Measurements from ENCODE around the gene ITGA11.
A peak's percentile ranks its signal among the peaks of the same experiment; 100 is the strongest.

Gene ITGA11

DNA sequence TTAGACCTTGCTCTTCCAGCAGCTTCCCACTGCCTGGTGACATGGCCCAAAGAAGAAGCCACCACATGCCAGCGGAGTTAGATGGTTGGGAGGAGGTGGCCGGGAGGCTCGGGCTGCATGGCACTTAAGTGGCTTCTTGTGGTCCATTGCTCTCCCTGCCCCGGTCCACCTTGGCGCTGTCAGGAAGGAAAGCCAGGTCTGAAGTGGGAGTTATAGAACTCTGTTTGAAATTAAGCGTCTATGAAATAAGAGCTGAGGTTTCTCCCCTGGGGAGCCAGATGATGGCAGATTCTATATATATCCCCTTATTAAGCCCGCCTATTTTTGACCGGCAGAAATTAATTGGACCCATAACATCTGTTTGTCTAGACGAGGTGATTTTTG lies 61.2 kb downstream of the ITGA11 start:
- DNase-seq = peak; percentile 8

DNA sequence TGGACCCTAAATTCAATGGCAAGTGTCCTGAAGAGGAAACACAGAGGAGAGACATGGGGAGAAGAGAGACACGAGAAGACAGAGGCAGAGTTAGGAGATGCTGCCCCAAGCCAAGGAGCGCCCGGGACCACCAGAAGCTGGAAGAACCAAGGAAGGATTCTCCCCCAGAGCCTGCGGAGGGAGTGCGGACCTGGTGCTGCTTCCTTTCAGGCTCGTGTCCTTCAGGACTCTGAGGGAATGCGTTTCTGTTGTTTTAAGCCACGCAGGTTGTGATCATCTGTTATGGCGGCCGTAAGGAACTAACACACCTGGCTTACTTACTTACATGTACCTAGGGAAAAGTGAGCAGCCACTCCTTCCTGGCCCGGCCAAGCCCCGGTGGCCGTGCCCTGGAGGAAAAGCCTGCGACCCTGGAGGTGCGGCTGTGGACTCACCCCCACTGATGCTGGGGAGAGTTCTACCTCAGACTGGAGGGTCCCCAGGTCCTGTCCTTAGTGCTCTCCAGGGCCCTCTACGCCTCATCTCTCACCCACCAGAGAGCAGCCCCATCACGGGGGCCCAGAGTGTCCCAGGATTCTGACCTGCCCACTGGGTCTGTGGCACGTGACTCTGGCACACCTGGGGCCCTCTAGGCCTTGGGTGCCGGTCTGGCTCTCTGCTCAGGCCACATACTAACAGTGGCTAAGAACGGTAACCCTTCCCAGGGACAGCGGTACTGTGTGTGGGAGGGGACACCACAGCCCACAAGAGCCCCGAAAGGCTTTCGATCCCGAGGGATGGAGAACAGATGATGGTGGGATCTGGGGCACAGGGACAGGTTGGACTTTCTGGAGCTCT lies 61.8 kb downstream of the ITGA11 start:
- DNase-seq = no peak

GRCh38 chr15:68368731-68369435 lies 63.1 kb downstream of the ITGA11 start:
- no peak for DNase-seq

DNA sequence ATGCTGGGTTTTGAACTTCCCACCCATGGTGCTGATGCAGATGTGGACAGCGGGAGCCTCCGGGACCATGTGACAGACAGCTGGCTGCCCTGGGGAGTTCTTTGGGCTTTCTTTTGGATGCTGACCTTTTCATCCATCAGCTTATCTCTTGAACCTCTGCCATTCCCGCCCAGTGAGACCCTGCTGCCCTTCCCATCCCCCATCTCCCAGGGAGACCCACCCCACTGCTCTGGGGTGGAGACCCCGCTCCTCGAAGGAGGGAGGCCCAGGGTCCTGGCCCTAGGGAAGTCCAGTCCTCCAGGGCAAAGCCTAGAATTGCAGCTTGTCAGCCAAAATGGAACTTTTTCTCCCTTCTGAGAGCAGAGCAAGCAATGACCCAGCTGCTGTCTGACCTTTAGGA lies 64.0 kb downstream of the ITGA11 start:
- DNase-seq = no peak

DNA sequence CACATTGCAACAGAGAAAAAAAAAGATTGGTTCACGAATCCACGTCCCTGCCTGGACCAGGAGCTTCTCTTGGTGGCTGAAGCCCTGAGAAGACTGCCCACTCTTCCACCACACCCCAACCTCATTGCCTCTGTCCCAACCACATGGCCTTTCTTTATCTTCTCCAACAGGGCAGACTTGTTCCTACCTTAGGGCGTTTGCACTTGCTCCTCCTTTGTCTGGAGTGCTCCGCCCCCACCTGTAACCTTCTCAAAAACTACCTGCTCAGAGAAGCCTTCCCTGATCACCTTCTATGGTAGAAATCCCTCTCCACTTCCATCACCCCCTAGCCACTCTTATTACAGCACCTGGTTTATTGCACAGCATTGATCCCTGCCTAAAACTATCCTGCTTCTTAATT lies 64.7 kb downstream of the ITGA11 start:
- DNase-seq = no peak

DNA sequence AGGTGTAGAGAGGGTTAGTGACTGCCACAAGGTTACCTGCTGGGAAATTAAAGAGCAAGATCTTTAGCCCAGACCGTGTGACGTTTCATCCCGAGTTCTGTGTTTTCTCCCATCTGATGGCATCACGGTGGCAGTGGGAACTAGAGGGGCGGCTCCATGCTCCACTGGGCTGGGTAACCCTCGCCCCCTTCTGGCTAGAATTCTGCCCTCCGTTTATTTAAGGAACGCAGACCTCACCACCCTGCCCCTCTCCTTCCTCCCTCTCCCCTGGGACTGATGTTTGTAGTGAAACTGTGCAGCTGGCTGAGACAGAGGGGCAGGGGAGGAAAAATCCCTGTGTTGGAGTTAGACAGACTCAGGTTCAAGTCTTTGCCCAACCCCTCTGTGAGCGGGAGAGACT lies 65.6 kb downstream of the ITGA11 start:
- no peak for DNase-seq

- no peak for DNase-seq
These were observed 66.2 kb downstream of the ITGA11 start for GRCh38 chr15:68365770-68366169.

DNA sequence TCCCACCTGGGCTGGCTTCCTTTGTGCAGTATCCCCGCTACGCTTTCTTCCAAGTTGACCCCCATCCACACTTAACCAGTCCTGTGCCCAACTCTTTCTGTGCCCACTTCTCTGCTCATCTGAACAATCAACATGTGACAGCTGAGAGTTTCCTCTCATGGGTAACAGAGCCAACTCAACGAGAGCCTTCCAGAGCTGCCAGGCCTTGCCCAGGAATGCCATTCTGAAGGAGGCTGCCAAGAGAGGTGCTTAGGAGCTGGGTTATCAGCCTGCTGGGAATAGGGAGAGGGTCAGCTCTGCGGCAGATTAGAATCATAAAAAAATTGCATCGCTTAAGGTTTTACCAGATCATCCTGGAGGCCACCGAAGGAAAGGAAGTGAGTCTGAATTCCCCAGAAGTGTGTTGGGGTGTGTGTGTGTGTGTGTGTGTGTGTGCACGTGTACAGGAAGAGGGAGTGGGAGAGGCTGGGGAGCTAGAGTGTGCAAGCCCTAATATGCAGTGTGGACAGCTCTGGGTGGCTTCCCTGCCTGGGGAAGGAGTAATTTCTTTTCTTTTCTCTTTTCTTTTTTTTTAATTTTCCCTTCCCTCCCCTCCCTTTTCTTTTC lies 66.7 kb downstream of the ITGA11 start:
- no peak for DNase-seq

DNA sequence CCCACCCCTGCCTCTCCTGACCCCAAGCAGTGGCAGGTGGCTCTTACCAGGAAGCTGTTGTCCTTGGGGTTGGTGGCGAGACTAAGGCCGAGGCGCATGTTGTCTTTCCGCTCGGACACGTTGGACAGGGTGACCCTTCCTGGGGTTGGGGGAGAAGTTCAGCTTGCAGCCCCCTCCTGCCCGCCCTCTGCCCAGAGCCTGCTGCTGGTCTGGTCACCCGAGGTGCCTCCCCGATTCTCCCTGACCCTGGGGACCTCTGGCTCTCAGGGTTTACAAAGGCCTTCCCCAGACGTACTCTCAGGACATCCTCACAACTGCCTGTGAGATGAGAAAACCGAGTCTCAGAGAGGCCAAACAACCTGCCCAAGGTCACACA lies 67.3 kb downstream of the ITGA11 start:
- no peak for DNase-seq

DNA sequence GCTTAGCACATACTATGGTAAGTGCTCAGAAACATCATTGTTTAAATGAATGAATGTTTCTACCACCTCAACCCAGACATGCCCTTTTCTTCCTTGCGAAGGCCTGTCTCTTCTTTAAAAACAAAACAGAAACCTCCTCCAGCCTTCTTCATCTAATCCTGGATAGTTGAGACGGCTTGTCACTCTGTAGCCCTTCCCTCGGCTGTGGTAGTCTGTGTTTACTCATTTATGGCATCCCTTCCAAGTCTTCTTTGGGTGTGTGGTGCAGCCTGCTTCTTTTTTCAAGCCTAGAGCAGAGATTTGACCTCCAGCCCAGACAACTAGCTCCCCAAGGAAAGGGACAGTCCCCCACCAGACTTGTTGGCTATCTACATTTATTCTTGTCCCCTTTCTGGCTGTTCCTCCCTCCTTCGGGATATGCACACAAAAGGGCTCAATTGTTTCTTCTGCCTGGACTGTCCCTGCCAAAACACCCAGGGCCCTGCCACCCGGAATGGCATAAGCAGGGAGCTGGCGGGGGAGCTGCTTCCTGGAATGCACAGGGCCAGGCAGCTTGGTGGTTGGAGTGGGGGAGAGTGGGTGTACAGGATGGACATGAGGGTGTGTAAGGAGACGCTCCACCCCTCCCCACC lies 67.8 kb downstream of the ITGA11 start:
- DNase-seq = no peak

GRCh38 chr15:68363353-68363752 lies 68.6 kb downstream of the ITGA11 start:
- no peak for DNase-seq

DNA sequence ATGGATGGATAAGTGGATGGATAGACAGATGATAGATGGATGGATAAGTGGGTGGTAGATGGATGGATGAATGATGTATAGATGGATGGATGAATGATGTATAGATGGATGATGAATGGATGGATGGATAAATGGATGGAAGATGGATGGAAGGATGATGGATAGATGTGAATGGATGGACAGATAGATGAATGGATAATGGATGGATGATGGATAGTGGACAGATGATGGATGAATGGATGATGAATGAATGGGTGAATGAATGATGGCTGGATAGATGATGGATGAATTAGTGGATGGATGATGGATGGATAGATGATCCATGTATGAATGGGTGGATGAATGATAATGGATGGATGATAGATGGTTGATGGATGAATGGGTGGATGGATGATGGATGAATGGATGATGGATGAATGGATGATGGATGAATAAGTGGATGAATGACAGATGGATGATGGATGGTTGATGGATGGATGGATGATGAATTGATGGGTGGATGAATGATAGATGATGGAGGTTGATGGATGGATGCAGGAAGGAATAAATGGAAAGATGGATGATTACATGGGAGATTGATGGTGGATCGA lies 69.3 kb downstream of the ITGA11 start:
- no peak for DNase-seq

GRCh38 chr15:68360721-68361120 lies 71.2 kb downstream of the ITGA11 start:
- DNase-seq = no peak

GRCh38 chr15:68356778-68357177 lies 75.2 kb downstream of the ITGA11 start:
- no peak for DNase-seq

DNA sequence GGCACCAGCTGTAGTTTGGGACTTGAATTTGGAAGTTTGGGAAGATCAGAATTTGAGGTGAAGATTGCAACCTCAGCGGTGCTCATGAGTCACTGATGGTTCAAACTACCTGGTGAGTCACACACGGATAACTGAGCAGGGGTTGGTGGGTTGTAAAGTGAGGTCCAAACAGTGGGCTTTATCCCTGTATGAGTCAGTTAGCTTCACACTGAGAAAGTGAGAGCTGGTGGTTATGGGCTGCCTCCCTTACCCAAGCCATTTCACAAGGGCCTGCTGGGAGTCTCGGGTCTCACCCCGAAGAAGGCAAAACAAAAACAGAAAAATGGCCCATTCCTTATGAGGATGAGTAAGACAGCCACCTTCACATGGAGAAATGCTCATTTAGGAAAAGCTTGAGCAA lies 77.0 kb downstream of the ITGA11 start:
- DNase-seq = no peak

DNA sequence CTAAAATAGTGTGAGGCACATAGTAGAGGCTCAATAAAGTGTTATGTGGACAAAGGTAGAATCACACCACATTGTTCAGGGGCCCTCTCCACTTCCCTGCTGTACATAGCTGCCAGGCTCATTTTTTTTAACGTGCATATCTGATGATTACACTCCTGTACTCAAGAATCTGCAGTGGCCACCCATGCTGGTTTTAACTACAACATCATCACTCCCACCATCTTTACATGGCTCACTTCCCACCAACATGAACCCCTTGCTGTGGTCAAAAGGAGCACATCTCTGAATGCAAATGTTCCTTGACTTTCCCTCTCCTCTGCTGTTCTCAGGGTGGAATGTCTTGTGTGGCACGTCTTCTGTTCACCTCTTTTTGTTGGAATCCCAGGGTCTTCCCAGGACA lies 77.7 kb downstream of the ITGA11 start:
- no peak for DNase-seq

GRCh38 chr15:68353421-68354135 lies 78.4 kb downstream of the ITGA11 start:
- peak; percentile 3 for DNase-seq

GRCh38 chr15:68352401-68353062 lies 79.4 kb downstream of the ITGA11 start:
- DNase-seq = no peak

- DNase-seq = no peak
These were observed 82.8 kb downstream of the ITGA11 start for GRCh38 chr15:68349151-68349550.

GRCh38 chr15:68348606-68349005 lies 83.4 kb downstream of the ITGA11 start:
- no peak for DNase-seq

DNA sequence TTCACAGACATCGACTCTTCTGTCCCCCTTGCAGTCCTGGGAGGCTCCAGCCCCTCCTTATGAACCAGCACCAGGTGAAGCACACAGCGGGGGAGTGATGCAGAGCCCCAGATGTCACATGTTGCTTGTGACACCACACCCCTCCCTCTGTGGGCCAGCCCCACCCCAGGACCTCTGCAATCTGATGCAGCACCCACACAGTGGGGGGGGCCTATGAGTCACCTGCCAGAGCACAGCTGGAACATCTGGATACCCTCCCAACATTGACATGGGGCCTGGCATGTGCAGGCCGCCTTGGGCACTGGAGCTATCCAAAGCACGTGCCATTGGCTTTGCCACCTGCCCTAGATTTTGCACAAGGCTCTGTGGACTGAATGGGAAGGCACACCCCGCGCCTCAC lies 83.9 kb downstream of the ITGA11 start:
- peak; percentile 24 for DNase-seq

GRCh38 chr15:68347392-68347791 lies 84.6 kb downstream of the ITGA11 start:
- no peak for DNase-seq

Data from NCI-H146 (cell line).